ENCODE results near the gene TSC22D1. TPM values are rescaled to one million over a fixed set of nuclear protein-coding genes. Genes with fewer than 3 reads are reported as not detected.

Gene TSC22D1
- total and polyA plus RNA-seq, 4 donors, result 21.0 to 43.5 (median 37.0) TPM

GRCh38 chr13:44412346-44412935 is 163.7 kb downstream of the TSC22D1 start:
- H3K9me3 ChIP-seq (ENCODE audit: control insufficient read depth in 4 of 4, low read length in 3 of 4), result no peaks in the 10 kb centered on the region
- H3K4me3 ChIP-seq (ENCODE audit: low read depth in 1 of 3, low read length in 3 of 3), result no peak overlapping the region
- TF ChIP-seq NR2F2 (IDR thresholded peaks at IDR 0.05) (no peak), MAX (IDR thresholded peaks at IDR 0.05) (no peak), SP1 (IDR thresholded peaks at IDR 0.05) (no peak), EGR1 (IDR thresholded peaks at IDR 0.05; ENCODE audit: low read depth in 2 of 2) (no peak), HNF4A (conservative IDR thresholded peaks at IDR 0.05) (no peak), HNF4G (IDR thresholded peaks at IDR 0.05) (no peak), FOXA1 (IDR thresholded peaks at IDR 0.05) (no peak), TAF1 (conservative IDR thresholded peaks at IDR 0.05) (no peak), FOXA2 (IDR thresholded peaks at IDR 0.05) (no peak), RAD21 (IDR thresholded peaks at IDR 0.05) (no peak), RXRA (IDR thresholded peaks at IDR 0.05) (no peak), ATF3 (IDR thresholded peaks at IDR 0.05) (no peak), YY1 (IDR thresholded peaks at IDR 0.05) (no peak), JUND (IDR thresholded peaks at IDR 0.05) (no peak), GABPA (IDR thresholded peaks at IDR 0.05 in 1 of 2, conservative IDR thresholded peaks at IDR 0.05 in 1 of 2) (no peak)
- TF ChIP-seq, protein P1, sequence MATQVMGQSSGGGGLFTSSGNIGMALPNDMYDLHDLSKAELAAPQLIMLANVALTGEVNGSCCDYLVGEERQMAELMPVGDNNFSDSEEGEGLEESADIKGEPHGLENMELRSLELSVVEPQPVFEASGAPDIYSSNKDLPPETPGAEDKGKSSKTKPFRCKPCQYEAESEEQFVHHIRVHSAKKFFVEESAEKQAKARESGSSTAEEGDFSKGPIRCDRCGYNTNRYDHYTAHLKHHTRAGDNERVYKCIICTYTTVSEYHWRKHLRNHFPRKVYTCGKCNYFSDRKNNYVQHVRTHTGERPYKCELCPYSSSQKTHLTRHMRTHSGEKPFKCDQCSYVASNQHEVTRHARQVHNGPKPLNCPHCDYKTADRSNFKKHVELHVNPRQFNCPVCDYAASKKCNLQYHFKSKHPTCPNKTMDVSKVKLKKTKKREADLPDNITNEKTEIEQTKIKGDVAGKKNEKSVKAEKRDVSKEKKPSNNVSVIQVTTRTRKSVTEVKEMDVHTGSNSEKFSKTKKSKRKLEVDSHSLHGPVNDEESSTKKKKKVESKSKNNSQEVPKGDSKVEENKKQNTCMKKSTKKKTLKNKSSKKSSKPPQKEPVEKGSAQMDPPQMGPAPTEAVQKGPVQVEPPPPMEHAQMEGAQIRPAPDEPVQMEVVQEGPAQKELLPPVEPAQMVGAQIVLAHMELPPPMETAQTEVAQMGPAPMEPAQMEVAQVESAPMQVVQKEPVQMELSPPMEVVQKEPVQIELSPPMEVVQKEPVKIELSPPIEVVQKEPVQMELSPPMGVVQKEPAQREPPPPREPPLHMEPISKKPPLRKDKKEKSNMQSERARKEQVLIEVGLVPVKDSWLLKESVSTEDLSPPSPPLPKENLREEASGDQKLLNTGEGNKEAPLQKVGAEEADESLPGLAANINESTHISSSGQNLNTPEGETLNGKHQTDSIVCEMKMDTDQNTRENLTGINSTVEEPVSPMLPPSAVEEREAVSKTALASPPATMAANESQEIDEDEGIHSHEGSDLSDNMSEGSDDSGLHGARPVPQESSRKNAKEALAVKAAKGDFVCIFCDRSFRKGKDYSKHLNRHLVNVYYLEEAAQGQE (IDR thresholded peaks at IDR 0.05), result no peak
- TF ChIP-seq, protein P2, sequence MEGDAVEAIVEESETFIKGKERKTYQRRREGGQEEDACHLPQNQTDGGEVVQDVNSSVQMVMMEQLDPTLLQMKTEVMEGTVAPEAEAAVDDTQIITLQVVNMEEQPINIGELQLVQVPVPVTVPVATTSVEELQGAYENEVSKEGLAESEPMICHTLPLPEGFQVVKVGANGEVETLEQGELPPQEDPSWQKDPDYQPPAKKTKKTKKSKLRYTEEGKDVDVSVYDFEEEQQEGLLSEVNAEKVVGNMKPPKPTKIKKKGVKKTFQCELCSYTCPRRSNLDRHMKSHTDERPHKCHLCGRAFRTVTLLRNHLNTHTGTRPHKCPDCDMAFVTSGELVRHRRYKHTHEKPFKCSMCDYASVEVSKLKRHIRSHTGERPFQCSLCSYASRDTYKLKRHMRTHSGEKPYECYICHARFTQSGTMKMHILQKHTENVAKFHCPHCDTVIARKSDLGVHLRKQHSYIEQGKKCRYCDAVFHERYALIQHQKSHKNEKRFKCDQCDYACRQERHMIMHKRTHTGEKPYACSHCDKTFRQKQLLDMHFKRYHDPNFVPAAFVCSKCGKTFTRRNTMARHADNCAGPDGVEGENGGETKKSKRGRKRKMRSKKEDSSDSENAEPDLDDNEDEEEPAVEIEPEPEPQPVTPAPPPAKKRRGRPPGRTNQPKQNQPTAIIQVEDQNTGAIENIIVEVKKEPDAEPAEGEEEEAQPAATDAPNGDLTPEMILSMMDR (IDR thresholded peaks at IDR 0.05; ENCODE audit: low read depth, low read length, missing input control), result no peak
- TF ChIP-seq, protein P3, sequence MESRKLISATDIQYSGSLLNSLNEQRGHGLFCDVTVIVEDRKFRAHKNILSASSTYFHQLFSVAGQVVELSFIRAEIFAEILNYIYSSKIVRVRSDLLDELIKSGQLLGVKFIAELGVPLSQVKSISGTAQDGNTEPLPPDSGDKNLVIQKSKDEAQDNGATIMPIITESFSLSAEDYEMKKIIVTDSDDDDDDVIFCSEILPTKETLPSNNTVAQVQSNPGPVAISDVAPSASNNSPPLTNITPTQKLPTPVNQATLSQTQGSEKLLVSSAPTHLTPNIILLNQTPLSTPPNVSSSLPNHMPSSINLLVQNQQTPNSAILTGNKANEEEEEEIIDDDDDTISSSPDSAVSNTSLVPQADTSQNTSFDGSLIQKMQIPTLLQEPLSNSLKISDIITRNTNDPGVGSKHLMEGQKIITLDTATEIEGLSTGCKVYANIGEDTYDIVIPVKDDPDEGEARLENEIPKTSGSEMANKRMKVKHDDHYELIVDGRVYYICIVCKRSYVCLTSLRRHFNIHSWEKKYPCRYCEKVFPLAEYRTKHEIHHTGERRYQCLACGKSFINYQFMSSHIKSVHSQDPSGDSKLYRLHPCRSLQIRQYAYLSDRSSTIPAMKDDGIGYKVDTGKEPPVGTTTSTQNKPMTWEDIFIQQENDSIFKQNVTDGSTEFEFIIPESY (IDR thresholded peaks at IDR 0.05), result no peak
- no peak overlapping the region for H3K27ac ChIP-seq (ENCODE audit: low read depth in 1 of 2, low read length in 2 of 2)
- 89% methylated on average over 16 of the region's 16 CpGs for WGBS
- H3K27me3 ChIP-seq (ENCODE audit: control insufficient read depth in 4 of 4, insufficient read depth in 4 of 4, low read length in 3 of 4), result no peaks in the 10 kb centered on the region
- DNase-seq (ENCODE audit: low spot score), result no peak
- H3K36me3 ChIP-seq (ENCODE audit: control insufficient read depth in 4 of 4, insufficient read depth in 3 of 4, low read depth in 1 of 4, low read length in 3 of 4), result no peaks in the 10 kb centered on the region
- H3K4me1 ChIP-seq (ENCODE audit: control insufficient read depth in 4 of 4, insufficient read depth in 4 of 4, low read length in 3 of 4), result no peaks in the 10 kb centered on the region
- H3K9ac ChIP-seq (ENCODE audit: low read depth in 1 of 2, low read length in 2 of 2), result no peak overlapping the region
